Stimulated activated naive CD4-positive, alpha-beta T cell treated with Interleukin-2 at 50 U/mL for 16 hours (primary cell): ENCODE results near the gene POC1B.

Source experiments
- DNase-seq: peaks from one replicate; lab custom pipeline; 2025; lab: John Stamatoyannopoulos, UW

Gene POC1B

GRCh38 chr12:89421092-89421835 is 104.6 kb downstream of the POC1B start:
- DNase-seq = no peak

GRCh38 chr12:89418228-89418910 is 107.5 kb downstream of the POC1B start:
- no peak for DNase-seq

GRCh38 chr12:89417246-89417977 is 108.4 kb downstream of the POC1B start:
- no peak for DNase-seq

- no peak for DNase-seq
These were observed 109.6 kb downstream of the POC1B start for GRCh38 chr12:89416049-89416792.

GRCh38 chr12:89414851-89415250 is 111.0 kb downstream of the POC1B start:
- DNase-seq = no peak

GRCh38 chr12:89414322-89414721 is 111.5 kb downstream of the POC1B start:
- DNase-seq = no peak

GRCh38 chr12:89413234-89413633 is 112.6 kb downstream of the POC1B start:
- DNase-seq = no peak

GRCh38 chr12:89412665-89413064 is 113.2 kb downstream of the POC1B start:
- no peak for DNase-seq

- DNase-seq = no peak
These were observed 114.0 kb downstream of the POC1B start for GRCh38 chr12:89411846-89412245.

GRCh38 chr12:89411234-89411633 is 114.6 kb downstream of the POC1B start:
- DNase-seq = no peak

GRCh38 chr12:89405626-89406345 is 120.1 kb downstream of the POC1B start:
- DNase-seq = no peak

- no peak for DNase-seq
These were observed 124.3 kb downstream of the POC1B start for GRCh38 chr12:89401433-89402058.

- no peak for DNase-seq
These were observed 125.4 kb downstream of the POC1B start for GRCh38 chr12:89400415-89400814.

- DNase-seq = no peak
These were observed 130.1 kb downstream of the POC1B start for GRCh38 chr12:89395712-89396111.

GRCh38 chr12:89393551-89394121 is 132.2 kb downstream of the POC1B start:
- no peak for DNase-seq

GRCh38 chr12:89392391-89392790 is 133.5 kb downstream of the POC1B start:
- DNase-seq = no peak

GRCh38 chr12:89391726-89392336 is 134.0 kb downstream of the POC1B start:
- DNase-seq = no peak

GRCh38 chr12:89390802-89391673 is 134.8 kb downstream of the POC1B start:
- no peak for DNase-seq
